Neutrophil (primary cell): ENCODE data around the gene GRM1.
A peak's percentile ranks its signal among the peaks of the same experiment; 100 is the strongest.

Experiments
- H3K27ac ChIP-seq: fragments of 200-600 bp; sonication (generic); 2 replicates; pipeline ENCODE4 v1.5.1; 2016; ENCODE audit warnings: mild to moderate bottlenecking, moderate library complexity
- H3K27me3 ChIP-seq: fragments of 200-600 bp; sonication (generic); 2 replicates; pipeline ENCODE4 v1.6.0; 2016; ENCODE audit warnings: mild to moderate bottlenecking
- H3K36me3 ChIP-seq: fragments of 200-600 bp; sonication (generic); 2 replicates; pipeline ENCODE4 v1.5.1; 2017
- H3K4me1 ChIP-seq, 2 experiments: fragments of 200-600 bp in 1 of 2; sonication (generic) in 1 of 2; 1 replicate in 1 of 2; 2 replicates in 1 of 2; pipeline versions ENCODE4 v1.5.1 to v1.6.1; 2013 to 2016; ENCODE audit warnings: low read depth in 1 of 2, low read length in 1 of 2, mild to moderate bottlenecking in 1 of 2, moderate library complexity in 1 of 2; ENCODE audit not compliant: control insufficient read depth in 1 of 2, insufficient read depth in 1 of 2
- H3K4me3 ChIP-seq, 2 experiments: fragments of 200-600 bp in 1 of 2; sonication (generic) in 1 of 2; 1 replicate in 1 of 2; 2 replicates in 1 of 2; pipeline ENCODE4 v1.5.1; 2013 to 2016; ENCODE audit warnings: low read depth in 1 of 2, low read length in 1 of 2, mild to moderate bottlenecking in 1 of 2, moderate library complexity in 1 of 2
- H3K9me3 ChIP-seq: fragments of 200-600 bp; sonication (generic); 2 replicates; pipeline ENCODE4 v1.5.1; 2016
- CTCF ChIP-seq: fragments of 200-600 bp; sonication (generic); IDR thresholded peaks from 2 replicates; pipeline ENCODE4 v1.5.1; 2016; ENCODE audit warnings: antibody characterized with exemption

The GRM1 gene

GRCh38 chr6:146355521-146356100 is 326.7 kb downstream of the GRM1 start:
- H3K27me3 ChIP-seq = peaks cover 9% of the 10 kb centered on the region
- TF ChIP-seq CTCF = no peak
- H3K9me3 ChIP-seq = no peaks in the 10 kb centered on the region
- no peak overlapping the region for H3K27ac ChIP-seq
- H3K4me3 ChIP-seq = no peak overlapping the region
- no peaks in the 10 kb centered on the region for H3K36me3 ChIP-seq
- no peaks in the 10 kb centered on the region for H3K4me1 ChIP-seq

GRCh38 chr6:146357578-146358430 is 328.9 kb downstream of the GRM1 start:
- Histone ChIP-seq H3K27me3 (peaks cover 9% of the 10 kb centered on the region), H3K27ac (peak overlapping the region; percentile 50), H3K4me3 (no peak overlapping the region), H3K36me3 (no peaks in the 10 kb centered on the region), H3K4me1 (no peaks in the 10 kb centered on the region), H3K9me3 (no peaks in the 10 kb centered on the region)
- TF ChIP-seq CTCF = no peak

- H3K4me1 ChIP-seq = no peaks in the 10 kb centered on the region
- H3K4me3 ChIP-seq = no peak overlapping the region
- H3K36me3 ChIP-seq = no peaks in the 10 kb centered on the region
- H3K27me3 ChIP-seq = peaks cover 9% of the 10 kb centered on the region
- no peak overlapping the region for H3K27ac ChIP-seq
- no peaks in the 10 kb centered on the region for H3K9me3 ChIP-seq
- TF ChIP-seq CTCF = no peak
These were observed 329.7 kb downstream of the GRM1 start for GRCh38 chr6:146358431-146359046.

GRCh38 chr6:146359131-146359530 is 330.3 kb downstream of the GRM1 start:
- H3K9me3 ChIP-seq = no peaks in the 10 kb centered on the region
- TF ChIP-seq CTCF = no peak
- peaks cover 9% of the 10 kb centered on the region for H3K27me3 ChIP-seq
- H3K27ac ChIP-seq = no peak overlapping the region
- H3K4me1 ChIP-seq = no peaks in the 10 kb centered on the region
- H3K4me3 ChIP-seq = no peak overlapping the region
- H3K36me3 ChIP-seq = no peaks in the 10 kb centered on the region

- Histone ChIP-seq H3K9me3 (no peaks in the 10 kb centered on the region), H3K4me3 (no peak overlapping the region), H3K36me3 (no peaks in the 10 kb centered on the region), H3K27me3 (peaks cover 7% of the 10 kb centered on the region), H3K27ac (no peak overlapping the region), H3K4me1 (no peaks in the 10 kb centered on the region)
- no peak for TF ChIP-seq CTCF
These were observed 332.5 kb downstream of the GRM1 start for GRCh38 chr6:146361128-146361924.
